Kidney epithelial cell (primary cell): ENCODE results near the gene KCNA1. TPM values are rescaled to one million over a fixed set of nuclear protein-coding genes. Genes with fewer than 3 reads are reported as not detected.

Experiments
- DNase-seq: peaks from one replicate; pipeline ENCODE4 v3.0.0-alpha.2; 2010; ENCODE audit warnings: low read depth
- H3K27me3 ChIP-seq: 2 replicates; pipeline ENCODE4 v1.6.0; 2011; ENCODE audit warnings: low read length; ENCODE audit not compliant: control insufficient read depth, insufficient read depth
- H3K36me3 ChIP-seq: 2 replicates; pipeline ENCODE4 v1.5.1; 2011; ENCODE audit warnings: low read length; ENCODE audit not compliant: control insufficient read depth, insufficient read depth
- H3K4me3 ChIP-seq: 2 replicates; pipeline ENCODE4 v1.5.1; 2011; ENCODE audit warnings: low read depth, mild to moderate bottlenecking, control low read depth, low read length
- CTCF ChIP-seq: IDR thresholded peaks from 2 replicates; pipeline ENCODE4 v1.5.1; 2011; ENCODE audit warnings: mild to moderate bottlenecking, moderate library complexity, low read length, control low read depth, inconsistent platforms; ENCODE audit not compliant: insufficient read depth, poor library complexity, severe bottlenecking
- total RNA-seq: library from RNA; depleted of rRNA; stranded (reverse); fragments of >200 nt; gene quantifications from 2 replicates; pipeline ENCODE4 v1.2.3, GENCODE V29; 2015

KCNA1 gene
- total RNA-seq, 1 donor from 2014 or later = under 0.01 TPM

DNA sequence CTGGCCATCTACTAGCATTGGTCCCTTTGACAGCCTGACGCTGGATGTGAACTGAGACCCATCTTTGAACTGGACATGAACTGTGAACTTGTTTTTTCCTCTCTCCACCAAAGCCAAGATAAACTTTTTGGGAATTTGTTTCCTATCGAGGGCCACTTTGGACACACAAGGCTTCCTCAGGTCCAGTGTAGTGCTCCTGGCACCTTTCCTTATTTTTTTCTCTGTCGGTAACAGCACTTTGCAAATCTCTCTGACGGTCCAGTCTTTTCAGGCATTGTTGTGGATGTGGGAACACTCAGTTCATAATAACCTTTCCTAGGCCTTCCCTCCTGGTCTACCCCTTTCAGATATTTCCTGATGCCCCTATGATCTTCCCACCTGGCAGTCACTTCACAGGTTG lies 5.0 kb downstream of the KCNA1 start:
- H3K36me3 ChIP-seq = no peaks in the 10 kb centered on the region
- no peak for DNase-seq
- no peak for TF ChIP-seq CTCF
- H3K4me3 ChIP-seq = no peak overlapping the region
- peaks cover 32% of the 10 kb centered on the region for H3K27me3 ChIP-seq

DNA sequence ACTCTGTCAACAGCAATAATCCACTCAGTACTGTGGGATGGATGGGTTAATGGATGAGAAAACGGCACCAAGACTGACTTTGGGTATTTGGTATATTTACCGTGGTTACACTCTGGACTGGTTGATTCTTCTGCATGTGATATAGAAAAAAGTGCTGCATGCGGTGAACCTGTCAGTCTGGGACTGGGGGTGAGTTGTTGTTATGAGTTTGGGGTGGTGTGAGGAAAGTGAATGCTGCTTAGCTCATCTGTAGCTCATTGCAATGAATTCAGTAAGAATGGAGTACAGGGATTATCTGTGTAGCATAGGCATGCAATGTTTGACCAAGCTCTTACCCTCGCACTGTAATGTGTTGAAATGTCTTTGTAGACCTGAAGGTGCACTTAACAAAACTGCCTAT lies 6.0 kb downstream of the KCNA1 start:
- peaks cover 25% of the 10 kb centered on the region for H3K27me3 ChIP-seq
- H3K36me3 ChIP-seq = no peaks in the 10 kb centered on the region
- TF ChIP-seq CTCF = no peak
- no peak for DNase-seq
- no peak overlapping the region for H3K4me3 ChIP-seq

- no peak for DNase-seq
- Histone ChIP-seq H3K4me3 (no peak overlapping the region), H3K27me3 (peaks cover 7% of the 10 kb centered on the region), H3K36me3 (no peaks in the 10 kb centered on the region)
- no peak for TF ChIP-seq CTCF
Measured at GRCh38 chr12:4918950-4919660, 9.4 kb downstream of the KCNA1 start.

DNA sequence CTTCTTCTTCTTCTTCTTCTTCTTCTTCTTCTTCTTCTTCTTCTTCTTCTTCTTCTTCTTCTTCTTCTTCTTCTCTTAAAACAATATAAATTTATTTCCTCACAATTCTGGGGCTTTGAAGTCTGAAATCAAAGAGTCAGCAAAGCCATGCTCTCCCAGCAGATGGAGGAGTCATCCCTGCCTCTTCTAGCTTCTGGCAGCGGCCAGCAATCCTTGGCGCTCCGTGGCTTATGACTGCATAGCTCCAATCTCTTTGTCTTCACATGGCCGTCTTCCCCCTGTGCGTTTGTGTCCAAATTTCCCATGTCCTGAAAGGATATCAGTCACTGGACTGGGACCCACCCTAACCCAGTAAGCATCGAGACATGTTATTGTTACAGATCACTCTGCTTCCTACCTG lies 22.9 kb downstream of the KCNA1 start:
- Histone ChIP-seq H3K27me3 (no peaks in the 10 kb centered on the region), H3K36me3 (no peaks in the 10 kb centered on the region), H3K4me3 (no peak overlapping the region)
- no peak for DNase-seq
- TF ChIP-seq CTCF = no peak

GRCh38 chr12:4933411-4933810 lies 23.7 kb downstream of the KCNA1 start:
- H3K4me3 ChIP-seq = no peak overlapping the region
- no peaks in the 10 kb centered on the region for H3K36me3 ChIP-seq
- TF ChIP-seq CTCF = no peak
- no peak for DNase-seq
- no peaks in the 10 kb centered on the region for H3K27me3 ChIP-seq
